ENCODE results near the gene UBE2Q2.
"Not testable (repeated sequence)": the region's sequence is repeated elsewhere in the genome, so short reads cannot be mapped to it uniquely, and the experiment has no call there.

UBE2Q2 gene

GRCh38 chr15:75867449-75867848 is 24.2 kb downstream of the UBE2Q2 start:
- DNase-seq = no peak

GRCh38 chr15:75868019-75868418 is 24.8 kb downstream of the UBE2Q2 start:
- no peak for DNase-seq

GRCh38 chr15:75869446-75869845 is 26.2 kb downstream of the UBE2Q2 start:
- no peak for DNase-seq

GRCh38 chr15:75871589-75871988 is 28.3 kb downstream of the UBE2Q2 start:
- not testable (repeated sequence) for DNase-seq

- DNase-seq = no peak
Observed at GRCh38 chr15:75872403-75872990, 29.2 kb downstream of the UBE2Q2 start.

- no peak for DNase-seq
Observed at GRCh38 chr15:75884041-75884440, 40.8 kb downstream of the UBE2Q2 start.

GRCh38 chr15:75887178-75887577 is 43.9 kb downstream of the UBE2Q2 start:
- no peak for DNase-seq

- DNase-seq = no peak
Observed at GRCh38 chr15:75891895-75892294, 48.6 kb downstream of the UBE2Q2 start.

GRCh38 chr15:75895731-75896130 is 52.5 kb downstream of the UBE2Q2 start:
- DNase-seq = no peak

- no peak for DNase-seq
Observed at GRCh38 chr15:75900577-75900976, 57.3 kb downstream of the UBE2Q2 start.

- DNase-seq = no peak
Observed at GRCh38 chr15:75902129-75902557, 58.9 kb downstream of the UBE2Q2 start.

- DNase-seq = peak; percentile 93
Observed at GRCh38 chr15:75903331-75904239, 60.3 kb downstream of the UBE2Q2 start, which contains the start of gene FBXO22. Gene FBXO22 (plus strand): TSS chr15:75903878. CDS start chr15:75903964, 86 bp downstream.

- no peak for DNase-seq
Observed at GRCh38 chr15:75905231-75905630, 62.0 kb downstream of the UBE2Q2 start.

GRCh38 chr15:75910355-75910754 is 67.1 kb downstream of the UBE2Q2 start:
- not testable (repeated sequence) for DNase-seq

GRCh38 chr15:75916978-75917377 is 73.7 kb downstream of the UBE2Q2 start:
- no peak for DNase-seq

GRCh38 chr15:75918135-75918534 is 74.9 kb downstream of the UBE2Q2 start:
- DNase-seq = no peak

- DNase-seq = no peak
Observed at GRCh38 chr15:75920079-75920478, 76.8 kb downstream of the UBE2Q2 start.

GRCh38 chr15:75921732-75922703 is 78.8 kb downstream of the UBE2Q2 start:
- peak; percentile 18 for DNase-seq

- DNase-seq = no peak
Observed at GRCh38 chr15:75923756-75924155, 80.5 kb downstream of the UBE2Q2 start.

- no peak for DNase-seq
Observed at GRCh38 chr15:75924576-75924975, 81.3 kb downstream of the UBE2Q2 start.

GRCh38 chr15:75925440-75925839 is 82.2 kb downstream of the UBE2Q2 start:
- no peak for DNase-seq

GRCh38 chr15:75926931-75927330 is 83.7 kb downstream of the UBE2Q2 start:
- DNase-seq = no peak

GRCh38 chr15:75927601-75928000 is 84.4 kb downstream of the UBE2Q2 start:
- no peak for DNase-seq

Measured in COR-L47 (cell line).